ENCODE results near the gene LCN2.

GRCh38 chr9:128127568-128127989 lies 21.7 kb upstream of the LCN2 start, which contains the start of gene PTGES2:
- no peak for TF ChIP-seq CTCF (IDR thresholded peaks at IDR 0.05)
- no peak for TF ChIP-seq POLR2AphosphoS5 (IDR thresholded peaks at IDR 0.05; ENCODE audit: low read depth, low read length)

Measured in Panc1 (cell line).